Cortex of kidney (tissue), 1 donor: Measurements from ENCODE around the gene TRPV6.

ENCODE experiments used
- DNase-seq: peaks from one replicate; lab custom pipeline; 2025; lab: John Stamatoyannopoulos, UW

TRPV6 gene

GRCh38 chr7:142883145-142883544 is 2.4 kb downstream of the TRPV6 start:
- no peak for DNase-seq

- DNase-seq = no peak
Observed at GRCh38 chr7:142882338-142882678, 3.2 kb downstream of the TRPV6 start.

GRCh38 chr7:142881586-142882337 is 3.8 kb downstream of the TRPV6 start:
- no peak for DNase-seq

- no peak for DNase-seq
Observed at GRCh38 chr7:142880876-142881505, 4.6 kb downstream of the TRPV6 start.

- DNase-seq = no peak
Observed at GRCh38 chr7:142879060-142879459, 6.5 kb downstream of the TRPV6 start.

GRCh38 chr7:142878315-142878714 is 7.2 kb downstream of the TRPV6 start:
- DNase-seq = no peak

GRCh38 chr7:142876991-142877910 is 8.3 kb downstream of the TRPV6 start:
- DNase-seq = no peak

GRCh38 chr7:142876236-142876960 is 9.1 kb downstream of the TRPV6 start:
- no peak for DNase-seq

- no peak for DNase-seq
Observed at GRCh38 chr7:142875456-142875855, 10.1 kb downstream of the TRPV6 start.

- no peak for DNase-seq
Observed at GRCh38 chr7:142874837-142875236, 10.7 kb downstream of the TRPV6 start.

GRCh38 chr7:142874409-142874808 is 11.1 kb downstream of the TRPV6 start:
- no peak for DNase-seq

GRCh38 chr7:142873871-142874270 is 11.7 kb downstream of the TRPV6 start:
- DNase-seq = no peak

GRCh38 chr7:142873281-142873784 is 12.2 kb downstream of the TRPV6 start:
- no peak for DNase-seq

GRCh38 chr7:142872106-142872675 is 13.4 kb downstream of the TRPV6 start:
- no peak for DNase-seq

- no peak for DNase-seq
Observed at GRCh38 chr7:142871260-142872105, 14.1 kb downstream of the TRPV6 start.

- no peak for DNase-seq
Observed at GRCh38 chr7:142870566-142871259, 14.8 kb downstream of the TRPV6 start.

- no peak for DNase-seq
Observed at GRCh38 chr7:142870147-142870559, 15.4 kb downstream of the TRPV6 start.

GRCh38 chr7:142869434-142869833 is 16.1 kb downstream of the TRPV6 start:
- no peak for DNase-seq

- DNase-seq = no peak
Observed at GRCh38 chr7:142868986-142869415, 16.5 kb downstream of the TRPV6 start.
